ENCODE results near the gene ASAP2.

ASAP2 gene

GRCh38 chr2:9328931-9329330, 122.3 kb downstream of the ASAP2 start:
- DNase-seq, result no peak
- no peaks in the 10 kb centered on the region for H3K27me3 ChIP-seq (replicated peaks; ENCODE audit: control insufficient read depth, insufficient read depth, low read length, poor library complexity, severe bottlenecking)
- H3K4me1 ChIP-seq (ENCODE audit: control insufficient read depth, insufficient read depth, low read length, poor library complexity, severe bottlenecking), result no peaks in the 10 kb centered on the region
- H3K9me3 ChIP-seq (ENCODE audit: control insufficient read depth, low read length), result no peaks in the 10 kb centered on the region
- H3K4me3 ChIP-seq (ENCODE audit: insufficient read depth, low read depth, low read length, poor library complexity, severe bottlenecking), result no peak overlapping the region
- H3K27ac ChIP-seq (ENCODE audit: insufficient read depth, low read length, poor library complexity, severe bottlenecking), result no peak overlapping the region
- H3K36me3 ChIP-seq (ENCODE audit: control insufficient read depth, insufficient read depth, low read length), result no peaks in the 10 kb centered on the region

- Histone ChIP-seq H3K4me1 (ENCODE audit: control insufficient read depth, insufficient read depth, low read length, poor library complexity, severe bottlenecking) (no peaks in the 10 kb centered on the region), H3K36me3 (ENCODE audit: control insufficient read depth, insufficient read depth, low read length) (no peaks in the 10 kb centered on the region), H3K27me3 (replicated peaks; ENCODE audit: control insufficient read depth, insufficient read depth, low read length, poor library complexity, severe bottlenecking) (no peaks in the 10 kb centered on the region), H3K27ac (ENCODE audit: insufficient read depth, low read length, poor library complexity, severe bottlenecking) (no peak overlapping the region), H3K4me3 (ENCODE audit: insufficient read depth, low read depth, low read length, poor library complexity, severe bottlenecking) (no peak overlapping the region), H3K9me3 (ENCODE audit: control insufficient read depth, low read length) (no peaks in the 10 kb centered on the region)
- DNase-seq, result no peak
Observed at GRCh38 chr2:9329497-9329896, 122.9 kb downstream of the ASAP2 start.

- no peaks in the 10 kb centered on the region for H3K4me1 ChIP-seq (ENCODE audit: control insufficient read depth, insufficient read depth, low read length, poor library complexity, severe bottlenecking)
- no peaks in the 10 kb centered on the region for H3K9me3 ChIP-seq (ENCODE audit: control insufficient read depth, low read length)
- H3K4me3 ChIP-seq (ENCODE audit: insufficient read depth, low read depth, low read length, poor library complexity, severe bottlenecking), result no peak overlapping the region
- H3K27ac ChIP-seq (ENCODE audit: insufficient read depth, low read length, poor library complexity, severe bottlenecking), result no peak overlapping the region
- no peaks in the 10 kb centered on the region for H3K36me3 ChIP-seq (ENCODE audit: control insufficient read depth, insufficient read depth, low read length)
- H3K27me3 ChIP-seq (replicated peaks; ENCODE audit: control insufficient read depth, insufficient read depth, low read length, poor library complexity, severe bottlenecking), result no peaks in the 10 kb centered on the region
- DNase-seq, result no peak
Observed at GRCh38 chr2:9330612-9331270, 124.1 kb downstream of the ASAP2 start.

GRCh38 chr2:9331704-9332103, 125.1 kb downstream of the ASAP2 start:
- no peaks in the 10 kb centered on the region for H3K9me3 ChIP-seq (ENCODE audit: control insufficient read depth, low read length)
- H3K36me3 ChIP-seq (ENCODE audit: control insufficient read depth, insufficient read depth, low read length), result no peaks in the 10 kb centered on the region
- DNase-seq, result no peak
- no peaks in the 10 kb centered on the region for H3K4me1 ChIP-seq (ENCODE audit: control insufficient read depth, insufficient read depth, low read length, poor library complexity, severe bottlenecking)
- no peak overlapping the region for H3K4me3 ChIP-seq (ENCODE audit: insufficient read depth, low read depth, low read length, poor library complexity, severe bottlenecking)
- no peaks in the 10 kb centered on the region for H3K27me3 ChIP-seq (replicated peaks; ENCODE audit: control insufficient read depth, insufficient read depth, low read length, poor library complexity, severe bottlenecking)
- no peak overlapping the region for H3K27ac ChIP-seq (ENCODE audit: insufficient read depth, low read length, poor library complexity, severe bottlenecking)

GRCh38 chr2:9332136-9332852, 125.7 kb downstream of the ASAP2 start:
- no peaks in the 10 kb centered on the region for H3K9me3 ChIP-seq (ENCODE audit: control insufficient read depth, low read length)
- H3K27me3 ChIP-seq (replicated peaks; ENCODE audit: control insufficient read depth, insufficient read depth, low read length, poor library complexity, severe bottlenecking), result no peaks in the 10 kb centered on the region
- H3K36me3 ChIP-seq (ENCODE audit: control insufficient read depth, insufficient read depth, low read length), result no peaks in the 10 kb centered on the region
- H3K4me1 ChIP-seq (ENCODE audit: control insufficient read depth, insufficient read depth, low read length, poor library complexity, severe bottlenecking), result no peaks in the 10 kb centered on the region
- no peak overlapping the region for H3K4me3 ChIP-seq (ENCODE audit: insufficient read depth, low read depth, low read length, poor library complexity, severe bottlenecking)
- no peak for DNase-seq
- H3K27ac ChIP-seq (ENCODE audit: insufficient read depth, low read length, poor library complexity, severe bottlenecking), result no peak overlapping the region

GRCh38 chr2:9332853-9333245, 126.2 kb downstream of the ASAP2 start:
- no peaks in the 10 kb centered on the region for H3K36me3 ChIP-seq (ENCODE audit: control insufficient read depth, insufficient read depth, low read length)
- H3K27me3 ChIP-seq (replicated peaks; ENCODE audit: control insufficient read depth, insufficient read depth, low read length, poor library complexity, severe bottlenecking), result no peaks in the 10 kb centered on the region
- no peak overlapping the region for H3K4me3 ChIP-seq (ENCODE audit: insufficient read depth, low read depth, low read length, poor library complexity, severe bottlenecking)
- no peak overlapping the region for H3K27ac ChIP-seq (ENCODE audit: insufficient read depth, low read length, poor library complexity, severe bottlenecking)
- H3K9me3 ChIP-seq (ENCODE audit: control insufficient read depth, low read length), result no peaks in the 10 kb centered on the region
- DNase-seq, result no peak
- no peaks in the 10 kb centered on the region for H3K4me1 ChIP-seq (ENCODE audit: control insufficient read depth, insufficient read depth, low read length, poor library complexity, severe bottlenecking)

- H3K4me3 ChIP-seq (ENCODE audit: insufficient read depth, low read depth, low read length, poor library complexity, severe bottlenecking), result no peak overlapping the region
- no peaks in the 10 kb centered on the region for H3K9me3 ChIP-seq (ENCODE audit: control insufficient read depth, low read length)
- H3K27ac ChIP-seq (ENCODE audit: insufficient read depth, low read length, poor library complexity, severe bottlenecking), result no peak overlapping the region
- no peaks in the 10 kb centered on the region for H3K4me1 ChIP-seq (ENCODE audit: control insufficient read depth, insufficient read depth, low read length, poor library complexity, severe bottlenecking)
- DNase-seq, result no peak
- no peaks in the 10 kb centered on the region for H3K36me3 ChIP-seq (ENCODE audit: control insufficient read depth, insufficient read depth, low read length)
- no peaks in the 10 kb centered on the region for H3K27me3 ChIP-seq (replicated peaks; ENCODE audit: control insufficient read depth, insufficient read depth, low read length, poor library complexity, severe bottlenecking)
Observed at GRCh38 chr2:9333591-9334171, 127.1 kb downstream of the ASAP2 start.

- no peaks in the 10 kb centered on the region for H3K27me3 ChIP-seq (replicated peaks; ENCODE audit: control insufficient read depth, insufficient read depth, low read length, poor library complexity, severe bottlenecking)
- H3K36me3 ChIP-seq (ENCODE audit: control insufficient read depth, insufficient read depth, low read length), result no peaks in the 10 kb centered on the region
- no peak overlapping the region for H3K4me3 ChIP-seq (ENCODE audit: insufficient read depth, low read depth, low read length, poor library complexity, severe bottlenecking)
- no peak overlapping the region for H3K27ac ChIP-seq (ENCODE audit: insufficient read depth, low read length, poor library complexity, severe bottlenecking)
- H3K4me1 ChIP-seq (ENCODE audit: control insufficient read depth, insufficient read depth, low read length, poor library complexity, severe bottlenecking), result no peaks in the 10 kb centered on the region
- H3K9me3 ChIP-seq (ENCODE audit: control insufficient read depth, low read length), result no peaks in the 10 kb centered on the region
- no peak for DNase-seq
Observed at GRCh38 chr2:9334761-9335160, 128.1 kb downstream of the ASAP2 start.

- H3K27ac ChIP-seq (ENCODE audit: insufficient read depth, low read length, poor library complexity, severe bottlenecking), result no peak overlapping the region
- no peak overlapping the region for H3K4me3 ChIP-seq (ENCODE audit: insufficient read depth, low read depth, low read length, poor library complexity, severe bottlenecking)
- H3K4me1 ChIP-seq (ENCODE audit: control insufficient read depth, insufficient read depth, low read length, poor library complexity, severe bottlenecking), result no peaks in the 10 kb centered on the region
- no peaks in the 10 kb centered on the region for H3K36me3 ChIP-seq (ENCODE audit: control insufficient read depth, insufficient read depth, low read length)
- H3K27me3 ChIP-seq (replicated peaks; ENCODE audit: control insufficient read depth, insufficient read depth, low read length, poor library complexity, severe bottlenecking), result no peaks in the 10 kb centered on the region
- H3K9me3 ChIP-seq (ENCODE audit: control insufficient read depth, low read length), result no peaks in the 10 kb centered on the region
- DNase-seq, result no peak
Observed at GRCh38 chr2:9335322-9335832, 128.8 kb downstream of the ASAP2 start.

- Histone ChIP-seq H3K9me3 (ENCODE audit: control insufficient read depth, low read length) (no peaks in the 10 kb centered on the region), H3K27ac (ENCODE audit: insufficient read depth, low read length, poor library complexity, severe bottlenecking) (no peak overlapping the region), H3K4me1 (ENCODE audit: control insufficient read depth, insufficient read depth, low read length, poor library complexity, severe bottlenecking) (no peaks in the 10 kb centered on the region), H3K4me3 (ENCODE audit: insufficient read depth, low read depth, low read length, poor library complexity, severe bottlenecking) (no peak overlapping the region), H3K36me3 (ENCODE audit: control insufficient read depth, insufficient read depth, low read length) (no peaks in the 10 kb centered on the region), H3K27me3 (replicated peaks; ENCODE audit: control insufficient read depth, insufficient read depth, low read length, poor library complexity, severe bottlenecking) (no peaks in the 10 kb centered on the region)
- DNase-seq, result no peak
Observed at GRCh38 chr2:9336241-9336575, 129.6 kb downstream of the ASAP2 start.

Measured in effector memory CD4-positive, alpha-beta T cell (primary cell).